Activated CD4-positive, alpha-beta T cell treated with anti-CD3 and anti-CD28 coated beads, Interleukin-2, amount 50 U/mL, for 24 hours (primary cell): Measurements from ENCODE around the gene MAPK12.
"Not testable (repeated sequence)": the region's sequence is repeated elsewhere in the genome, so short reads cannot be mapped to it uniquely, and the experiment has no call there.

Experiments
- DNase-seq, 2 donors: peaks; one replicate each; pipeline ENCODE4 v3.0.0-alpha.2; 2020; ENCODE audit warnings: low read depth in 1 of 2, low spot score in 1 of 2

MAPK12 gene

GRCh38 chr22:50282361-50283155, 21.1 kb upstream of the MAPK12 start:
- DNase-seq = no peak

GRCh38 chr22:50281957-50282356, 20.5 kb upstream of the MAPK12 start:
- no peak for DNase-seq

GRCh38 chr22:50281384-50281760, 19.9 kb upstream of the MAPK12 start:
- DNase-seq = no peak

- no peak for DNase-seq
These were observed 19.4 kb upstream of the MAPK12 start for GRCh38 chr22:50280708-50281383.

GRCh38 chr22:50280022-50280707, 18.7 kb upstream of the MAPK12 start:
- no peak for DNase-seq

GRCh38 chr22:50278956-50279619, 17.6 kb upstream of the MAPK12 start:
- DNase-seq = no peak

- no peak for DNase-seq
These were observed 17.0 kb upstream of the MAPK12 start for GRCh38 chr22:50278461-50278860.

GRCh38 chr22:50277761-50278160, 16.3 kb upstream of the MAPK12 start:
- no peak for DNase-seq

GRCh38 chr22:50276143-50276542, 14.7 kb upstream of the MAPK12 start:
- no peak for DNase-seq

- DNase-seq = no peak
These were observed 13.9 kb upstream of the MAPK12 start for GRCh38 chr22:50275181-50276055.

- DNase-seq = no peak
These were observed 13.3 kb upstream of the MAPK12 start for GRCh38 chr22:50274771-50275170.

- DNase-seq = peak in 1 of 2 donors; percentile 23
These were observed 12.8 kb upstream of the MAPK12 start for GRCh38 chr22:50274311-50274710.

GRCh38 chr22:50273781-50274180, 12.3 kb upstream of the MAPK12 start:
- not testable (repeated sequence) for DNase-seq

GRCh38 chr22:50273352-50273751, 11.9 kb upstream of the MAPK12 start:
- DNase-seq = not testable (repeated sequence)

- no peak for DNase-seq
These were observed 10.7 kb upstream of the MAPK12 start for GRCh38 chr22:50272044-50272802.

GRCh38 chr22:50271519-50271970, 10.1 kb upstream of the MAPK12 start:
- DNase-seq = no peak

- peak; percentile 30 to 44 for DNase-seq
These were observed 9.3 kb upstream of the MAPK12 start for GRCh38 chr22:50270666-50271394.

- peak; percentile 40 to 44 for DNase-seq
These were observed 8.6 kb upstream of the MAPK12 start, which contains the start of gene MAPK11 for GRCh38 chr22:50269970-50270665. Gene MAPK11, minus strand, starts transcription at chr22:50270380. Its CDS starts 88 bp downstream, at chr22:50270292.
